ENCODE data around the gene PFDN5. TPM values are rescaled to one million over a fixed set of nuclear protein-coding genes. Genes with fewer than 3 reads are reported as not detected.
A peak's percentile ranks its signal among the peaks of the same experiment; 100 is the strongest.

The PFDN5 gene
- total RNA-seq, 2 donors from 2014 or later, result 322 to 403 TPM

DNA sequence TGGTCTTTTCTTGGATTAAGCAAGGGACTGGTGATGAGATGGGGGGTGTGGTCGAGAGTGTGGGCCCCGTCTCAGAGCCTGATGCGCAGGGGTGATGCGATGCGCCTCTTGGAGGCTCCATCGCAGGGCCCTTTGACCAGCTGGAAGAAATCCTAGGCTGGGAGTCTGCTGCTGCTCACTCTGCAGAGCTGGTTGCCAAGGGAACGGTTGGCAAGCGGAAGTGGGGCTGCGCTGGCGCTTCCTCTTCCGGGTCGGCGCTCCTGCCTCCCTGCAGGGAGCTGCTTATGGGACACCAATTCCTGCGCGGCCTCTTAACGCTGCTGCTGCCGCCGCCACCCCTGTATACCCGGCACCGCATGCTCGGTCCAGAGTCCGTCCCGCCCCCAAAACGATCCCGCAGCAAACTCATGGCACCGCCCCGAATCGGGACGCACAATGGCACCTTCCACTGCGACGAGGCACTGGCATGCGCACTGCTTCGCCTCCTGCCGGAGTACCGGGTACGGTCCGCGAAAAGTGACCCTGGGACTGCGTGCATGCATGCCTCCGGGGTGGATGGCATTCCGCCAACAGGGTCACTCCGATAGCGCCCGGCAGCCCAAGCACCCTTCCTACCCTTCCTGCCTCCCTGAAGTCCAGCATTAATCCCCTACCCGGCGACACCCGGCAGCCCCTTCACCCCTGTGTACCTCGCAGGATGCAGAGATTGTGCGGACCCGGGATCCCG lies 4.3 kb downstream of the PFDN5 start, which contains the start of gene MYG1:
TSS of gene MYG1 (plus strand) at position 242 of the 727 bp plus-strand sequence. CDS start at position 285, 43 bp downstream.
- no peaks in the 10 kb centered on the region for H3K9me3 Mint-ChIP-seq
- Histone ChIP-seq H3K9ac (ENCODE audit: extremely low read depth, low read length, poor library complexity, severe bottlenecking) (peak within 1 kb of the TSS; percentile 69), H3K9me3 (ENCODE audit: control insufficient read depth, low read length) (no peaks in the 10 kb centered on the region), H3K4me3 (ENCODE audit: low read length) (peak within 1 kb of the TSS; percentile 87), H3K27ac (ENCODE audit: low read depth, low read length) (peak within 1 kb of the TSS; percentile 61), H3K4me1 (ENCODE audit: control insufficient read depth, insufficient read depth, low read length) (peaks cover 4% of the 10 kb centered on the region), H3K27me3 (ENCODE audit: control insufficient read depth, insufficient read depth, low read length, poor library complexity, severe bottlenecking) (no peaks in the 10 kb centered on the region), H3K36me3 (ENCODE audit: control insufficient read depth, insufficient read depth, low read length) (peaks cover 42% of the 10 kb centered on the region)
- H3K27me3 Mint-ChIP-seq (ENCODE audit: insufficient read depth), result no peaks in the 10 kb centered on the region
- peak within 1 kb of the TSS; percentile 97 for H3K4me3 Mint-ChIP-seq
- peaks cover 43% of the 10 kb centered on the region for H3K36me3 Mint-ChIP-seq (ENCODE audit: low read depth)
- peaks cover 20% of the 10 kb centered on the region for H3K4me1 Mint-ChIP-seq
- 3 to 4% methylated on average over 19 to 51 of the region's 51 CpGs for WGBS, 2 experiments (ENCODE audit: insufficient coverage in 1 of 2, insufficient read length in 1 of 2)
- TF ChIP-seq, protein P1, sequence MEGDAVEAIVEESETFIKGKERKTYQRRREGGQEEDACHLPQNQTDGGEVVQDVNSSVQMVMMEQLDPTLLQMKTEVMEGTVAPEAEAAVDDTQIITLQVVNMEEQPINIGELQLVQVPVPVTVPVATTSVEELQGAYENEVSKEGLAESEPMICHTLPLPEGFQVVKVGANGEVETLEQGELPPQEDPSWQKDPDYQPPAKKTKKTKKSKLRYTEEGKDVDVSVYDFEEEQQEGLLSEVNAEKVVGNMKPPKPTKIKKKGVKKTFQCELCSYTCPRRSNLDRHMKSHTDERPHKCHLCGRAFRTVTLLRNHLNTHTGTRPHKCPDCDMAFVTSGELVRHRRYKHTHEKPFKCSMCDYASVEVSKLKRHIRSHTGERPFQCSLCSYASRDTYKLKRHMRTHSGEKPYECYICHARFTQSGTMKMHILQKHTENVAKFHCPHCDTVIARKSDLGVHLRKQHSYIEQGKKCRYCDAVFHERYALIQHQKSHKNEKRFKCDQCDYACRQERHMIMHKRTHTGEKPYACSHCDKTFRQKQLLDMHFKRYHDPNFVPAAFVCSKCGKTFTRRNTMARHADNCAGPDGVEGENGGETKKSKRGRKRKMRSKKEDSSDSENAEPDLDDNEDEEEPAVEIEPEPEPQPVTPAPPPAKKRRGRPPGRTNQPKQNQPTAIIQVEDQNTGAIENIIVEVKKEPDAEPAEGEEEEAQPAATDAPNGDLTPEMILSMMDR (conservative IDR thresholded peaks at IDR 0.05), result peak; percentile 57
- peak within 1 kb of the TSS; percentile 97 for H3K27ac Mint-ChIP-seq
- DNase-seq, result peak; percentile 98

DNA sequence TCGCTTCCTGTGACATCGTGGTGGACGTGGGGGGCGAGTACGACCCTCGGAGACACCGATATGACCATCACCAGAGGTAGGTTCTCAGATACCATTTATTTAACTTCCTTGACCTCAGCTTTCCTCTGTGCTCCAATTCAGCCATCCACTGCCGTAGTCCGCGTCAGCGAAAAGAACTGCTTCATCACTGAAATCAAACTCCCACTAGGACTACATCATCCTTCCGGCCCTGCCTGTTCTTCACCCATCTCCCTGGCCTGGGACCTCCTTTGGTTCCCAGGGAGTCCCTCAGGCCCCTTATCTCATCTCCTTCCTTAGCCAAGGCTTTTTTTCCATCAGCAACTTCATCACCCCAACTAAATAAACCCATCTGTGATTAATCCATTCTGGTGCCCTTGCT lies 4.8 kb downstream of the PFDN5 start:
- H3K9me3 ChIP-seq (ENCODE audit: control insufficient read depth, low read length), result no peaks in the 10 kb centered on the region
- no peak for DNase-seq
- H3K4me3 ChIP-seq (ENCODE audit: low read length), result peak overlapping the region; percentile 87
- Mint-ChIP-seq H3K36me3 (ENCODE audit: low read depth) (peaks cover 46% of the 10 kb centered on the region), H3K27me3 (ENCODE audit: insufficient read depth) (no peaks in the 10 kb centered on the region), H3K9me3 (no peaks in the 10 kb centered on the region), H3K4me1 (peaks cover 19% of the 10 kb centered on the region), H3K27ac (peak overlapping the region; percentile 97), H3K4me3 (peak overlapping the region; percentile 97)
- peak overlapping the region; percentile 69 for H3K9ac ChIP-seq (ENCODE audit: extremely low read depth, low read length, poor library complexity, severe bottlenecking)
- WGBS, 2 experiments (ENCODE audit: insufficient coverage in 1 of 2, insufficient read length in 1 of 2), result 3 to 8% methylated on average over 11 to 12 of the region's 12 CpGs
- no peak overlapping the region for H3K27ac ChIP-seq (ENCODE audit: low read depth, low read length)
- TF ChIP-seq, protein P1 (conservative IDR thresholded peaks at IDR 0.05), result no peak
- peaks cover 4% of the 10 kb centered on the region for H3K4me1 ChIP-seq (ENCODE audit: control insufficient read depth, insufficient read depth, low read length)
- H3K27me3 ChIP-seq (ENCODE audit: control insufficient read depth, insufficient read depth, low read length, poor library complexity, severe bottlenecking), result no peaks in the 10 kb centered on the region
- peaks cover 45% of the 10 kb centered on the region for H3K36me3 ChIP-seq (ENCODE audit: control insufficient read depth, insufficient read depth, low read length)

DNA sequence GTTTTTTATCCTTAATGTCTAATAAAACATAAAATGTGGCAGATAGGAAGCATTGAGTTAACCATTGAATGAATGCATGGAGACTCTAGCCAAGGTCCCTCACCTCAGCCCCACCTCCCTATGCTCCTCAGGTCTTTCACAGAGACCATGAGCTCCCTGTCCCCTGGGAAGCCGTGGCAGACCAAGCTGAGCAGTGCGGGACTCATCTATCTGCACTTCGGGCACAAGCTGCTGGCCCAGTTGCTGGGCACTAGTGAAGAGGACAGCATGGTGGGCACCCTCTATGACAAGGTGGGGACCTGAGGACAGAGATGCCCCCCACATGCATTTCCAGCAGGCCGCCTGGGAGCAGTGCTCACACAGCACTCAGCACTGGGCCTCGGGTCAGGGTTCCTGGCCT lies 7.6 kb downstream of the PFDN5 start:
- DNase-seq, result no peak
- Histone ChIP-seq H3K9me3 (ENCODE audit: control insufficient read depth, low read length) (no peaks in the 10 kb centered on the region), H3K4me3 (ENCODE audit: low read length) (no peak overlapping the region), H3K4me1 (ENCODE audit: control insufficient read depth, insufficient read depth, low read length) (peaks cover 4% of the 10 kb centered on the region), H3K27me3 (ENCODE audit: control insufficient read depth, insufficient read depth, low read length, poor library complexity, severe bottlenecking) (no peaks in the 10 kb centered on the region), H3K9ac (ENCODE audit: extremely low read depth, low read length, poor library complexity, severe bottlenecking) (no peak overlapping the region), H3K36me3 (ENCODE audit: control insufficient read depth, insufficient read depth, low read length) (peaks cover 56% of the 10 kb centered on the region), H3K27ac (ENCODE audit: low read depth, low read length) (no peak overlapping the region)
- H3K27me3 Mint-ChIP-seq (ENCODE audit: insufficient read depth), result no peaks in the 10 kb centered on the region
- H3K4me1 Mint-ChIP-seq, result peaks cover 15% of the 10 kb centered on the region
- TF ChIP-seq, protein P1 (conservative IDR thresholded peaks at IDR 0.05), result no peak
- no peaks in the 10 kb centered on the region for H3K9me3 Mint-ChIP-seq
- peaks cover 61% of the 10 kb centered on the region for H3K36me3 Mint-ChIP-seq (ENCODE audit: low read depth)
- WGBS, 2 experiments (ENCODE audit: insufficient coverage in 1 of 2, insufficient read length in 1 of 2), result 93 to 100% methylated on average over 1 to 5 of the region's 5 CpGs
- H3K27ac Mint-ChIP-seq, result no peak overlapping the region
- no peak overlapping the region for H3K4me3 Mint-ChIP-seq
